NCI-H2196 (cell line): ENCODE results near the gene MARCHF10.
A peak's percentile ranks its signal among the peaks of the same experiment; 100 is the strongest.

Experiments used
- DNase-seq: peaks from one replicate; lab custom pipeline; 2025; ENCODE audit not compliant: unreplicated experiment; lab: John Stamatoyannopoulos, UW

MARCHF10 gene

GRCh38 chr17:62720126-62720850, 87.8 kb downstream of the MARCHF10 start:
- DNase-seq, result no peak

DNA sequence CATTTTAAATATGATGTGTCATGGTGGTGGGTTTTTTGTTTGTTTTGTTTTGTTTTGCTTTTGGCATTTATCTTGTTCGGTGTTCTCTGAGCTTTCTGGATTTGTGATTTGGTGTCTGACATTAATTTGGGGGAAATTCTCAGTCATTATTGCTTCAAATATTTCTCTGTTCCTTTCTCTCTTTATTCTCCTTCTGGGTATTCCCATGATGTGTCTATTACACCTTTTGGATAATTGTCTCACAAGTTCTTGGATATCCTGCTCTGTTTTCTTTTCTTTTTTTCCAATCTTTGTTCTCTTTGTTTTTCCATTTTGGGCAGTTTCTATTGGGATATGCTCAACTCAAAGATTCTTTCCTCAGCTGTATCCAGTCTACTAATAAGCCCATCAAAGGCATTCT, 88.5 kb downstream of the MARCHF10 start:
- no peak for DNase-seq

- DNase-seq, result no peak
Measured at GRCh38 chr17:62718429-62718828, 89.7 kb downstream of the MARCHF10 start.

GRCh38 chr17:62717889-62718288, 90.2 kb downstream of the MARCHF10 start:
- DNase-seq, result no peak

GRCh38 chr17:62717589-62717855, 90.6 kb downstream of the MARCHF10 start:
- DNase-seq, result no peak

DNA sequence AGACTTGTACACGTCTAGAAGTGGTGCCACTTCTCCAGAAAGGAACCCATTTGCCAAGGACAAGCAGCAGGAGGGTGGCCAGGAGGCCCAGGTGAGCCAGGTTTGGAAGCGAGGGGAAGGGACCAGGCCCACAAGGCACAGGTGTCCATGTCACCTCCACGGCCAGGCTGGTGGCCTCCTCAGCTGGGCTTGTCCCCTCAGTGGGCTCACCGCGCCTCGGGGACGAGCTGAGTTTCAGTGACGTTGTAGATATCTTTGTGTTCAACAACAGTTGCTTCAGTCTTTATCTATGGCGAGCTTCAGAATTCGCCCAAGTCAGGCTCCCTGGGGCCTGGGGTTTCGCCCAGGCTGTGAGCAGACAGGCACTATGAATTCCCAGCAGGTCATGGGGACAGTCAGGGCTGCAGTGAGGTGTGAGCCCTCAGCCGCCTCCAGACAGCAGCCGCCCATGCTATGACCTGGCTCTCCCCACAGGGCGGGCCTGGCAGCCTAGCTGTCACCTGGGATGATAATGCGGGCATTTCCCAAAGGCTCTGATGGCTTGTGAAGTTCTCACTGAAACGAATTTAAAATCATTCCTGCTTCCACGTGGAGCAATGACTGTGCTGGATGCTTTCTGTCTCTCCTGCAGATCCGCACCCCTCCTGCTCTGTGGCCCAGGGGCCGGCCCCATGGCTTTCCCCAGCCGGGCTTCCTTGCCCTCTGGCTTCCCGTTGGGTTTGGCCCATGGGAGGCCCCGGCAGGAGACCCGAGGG, 91.1 kb downstream of the MARCHF10 start:
- no peak for DNase-seq

DNA sequence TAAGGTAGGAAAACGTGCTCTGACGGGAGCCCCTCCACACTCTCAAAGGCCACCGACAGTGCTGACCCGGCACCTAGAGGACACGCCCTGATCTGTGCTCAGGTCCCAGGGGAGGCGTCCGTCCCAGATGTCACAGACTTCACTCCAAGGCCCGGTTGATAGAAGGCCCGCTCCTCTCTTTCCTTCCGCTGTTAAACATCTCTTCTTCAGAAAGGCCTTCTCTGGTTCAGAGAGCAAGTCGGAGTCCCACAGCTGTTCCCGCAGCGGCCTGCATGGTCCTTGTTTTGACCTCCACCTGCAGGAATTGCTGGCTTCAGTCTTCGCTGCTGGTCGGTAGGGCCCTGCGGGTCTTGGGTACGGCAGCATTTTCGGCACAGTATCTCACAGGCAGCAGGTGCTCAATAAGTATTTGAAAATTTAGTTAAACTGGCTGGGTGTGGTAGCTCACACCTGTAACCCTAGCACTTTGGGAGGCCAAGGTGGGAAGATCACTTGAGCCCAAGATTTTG, 92.2 kb downstream of the MARCHF10 start:
- no peak for DNase-seq

GRCh38 chr17:62714016-62714777, 93.9 kb downstream of the MARCHF10 start:
- DNase-seq, result no peak

GRCh38 chr17:62713086-62713881, 94.8 kb downstream of the MARCHF10 start:
- no peak for DNase-seq

DNA sequence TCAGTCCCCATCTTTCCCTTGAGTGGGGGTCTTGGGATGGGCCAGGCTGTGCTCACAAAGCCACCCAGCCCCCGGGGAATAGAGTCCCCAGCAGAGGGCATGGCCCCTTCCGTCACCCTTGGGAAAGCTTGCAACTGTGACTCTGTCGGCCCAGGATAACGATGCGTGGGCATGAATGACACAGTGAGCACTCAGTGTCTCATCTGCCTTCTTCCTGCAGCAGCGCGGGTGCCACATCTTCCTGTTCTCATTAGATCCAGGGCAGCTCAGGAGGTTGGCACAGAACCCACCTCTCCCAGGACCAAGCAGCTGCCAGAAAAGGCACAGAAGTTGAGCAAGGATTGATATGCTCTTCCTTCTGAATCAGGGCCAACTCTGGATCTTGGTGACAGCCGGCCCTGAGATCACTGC, 95.9 kb downstream of the MARCHF10 start:
- no peak for DNase-seq

DNA sequence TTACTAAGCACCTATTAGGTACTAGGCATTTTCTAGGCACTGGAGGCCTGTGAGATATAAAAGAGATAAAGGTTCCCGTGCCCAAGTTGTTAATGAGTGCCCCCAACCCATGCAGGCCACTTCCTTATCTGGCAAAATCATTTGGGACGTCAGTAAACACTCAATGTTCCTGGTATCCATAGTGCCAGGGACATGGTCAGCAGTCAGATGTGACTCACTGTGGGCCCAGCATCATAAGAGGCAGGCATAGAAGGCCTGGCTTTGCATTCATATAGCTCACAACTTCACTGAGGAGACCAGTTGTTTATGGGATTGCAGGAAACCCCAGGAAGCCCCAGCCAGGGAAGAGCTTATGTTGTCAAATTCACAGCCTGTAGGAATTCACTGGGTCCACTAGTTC, 99.5 kb downstream of the MARCHF10 start:
- no peak for DNase-seq

- DNase-seq, result no peak
Measured at GRCh38 chr17:62707425-62707739, 100.7 kb downstream of the MARCHF10 start.

DNA sequence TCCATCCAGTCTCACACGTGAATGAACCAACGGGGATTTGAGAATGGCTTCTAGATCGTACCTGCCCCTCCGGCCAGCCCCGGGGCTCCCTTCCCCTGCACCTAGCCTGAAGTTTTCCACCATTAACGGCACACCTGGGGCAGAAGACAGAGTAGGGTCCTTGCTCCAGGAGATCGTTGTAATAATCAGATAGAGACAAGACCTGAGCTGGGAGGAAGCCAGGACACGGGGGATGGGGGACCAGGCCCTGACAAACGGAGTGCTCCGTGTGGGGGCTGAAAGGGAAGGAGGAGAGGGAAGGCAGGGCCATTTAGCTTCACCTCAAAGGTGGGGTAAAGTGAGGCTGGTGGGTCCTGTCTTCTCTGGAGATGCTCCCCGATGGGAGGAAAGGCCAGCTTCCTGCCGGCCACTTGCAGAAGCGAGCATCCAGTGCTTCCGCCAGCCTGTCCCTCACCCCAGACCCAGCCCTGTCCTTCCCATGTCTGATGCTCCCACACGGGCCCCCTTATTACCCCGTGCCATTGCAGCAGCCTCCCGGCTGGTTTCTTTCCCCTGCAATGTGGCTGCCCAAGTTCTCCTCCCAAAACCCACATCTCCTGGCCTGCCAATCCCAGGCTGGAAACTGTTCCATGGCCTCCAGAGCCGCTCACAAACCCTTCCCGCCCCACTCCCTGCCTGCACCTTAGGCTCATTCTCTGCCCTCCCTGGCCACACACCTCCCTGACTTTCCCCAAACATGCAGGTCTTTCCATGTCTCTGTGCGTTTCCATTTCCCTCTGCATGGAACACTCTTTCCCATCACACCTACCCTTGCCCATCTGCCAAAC, 101.3 kb downstream of the MARCHF10 start:
- no peak for DNase-seq

- peak; percentile 47 for DNase-seq
Measured at GRCh38 chr17:62705778-62706597, 102.1 kb downstream of the MARCHF10 start.

- no peak for DNase-seq
Measured at GRCh38 chr17:62705156-62705777, 102.8 kb downstream of the MARCHF10 start.

DNA sequence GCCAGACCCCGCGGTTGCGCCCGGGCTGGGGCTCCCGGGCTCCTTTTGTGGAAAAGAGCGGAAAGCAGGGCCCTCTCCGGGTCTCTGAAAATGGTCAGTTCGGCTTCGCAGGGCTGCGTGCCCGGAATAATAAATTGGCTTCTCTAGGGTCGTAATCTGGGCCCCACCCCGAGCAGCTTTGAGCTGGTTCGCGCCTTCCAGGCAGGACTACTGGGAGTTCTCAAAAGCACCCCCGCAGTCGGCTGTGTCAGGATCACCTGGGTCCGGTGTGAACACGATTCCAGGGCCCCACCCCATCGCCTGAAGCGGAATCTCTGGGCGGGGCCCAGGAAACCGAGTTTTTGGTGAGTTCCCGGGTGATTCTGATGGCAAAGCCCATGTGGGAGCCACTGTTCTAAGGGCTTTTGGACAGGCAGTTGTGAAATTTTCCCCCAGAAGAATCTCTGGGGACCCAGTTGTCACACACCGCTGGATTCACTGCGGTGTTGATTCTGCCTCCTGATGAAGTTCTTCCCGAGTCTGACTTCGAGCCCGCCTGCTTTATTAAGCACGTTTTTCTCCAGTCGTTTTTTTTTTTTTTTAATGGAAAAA, 103.6 kb downstream of the MARCHF10 start:
- DNase-seq, result no peak

DNA sequence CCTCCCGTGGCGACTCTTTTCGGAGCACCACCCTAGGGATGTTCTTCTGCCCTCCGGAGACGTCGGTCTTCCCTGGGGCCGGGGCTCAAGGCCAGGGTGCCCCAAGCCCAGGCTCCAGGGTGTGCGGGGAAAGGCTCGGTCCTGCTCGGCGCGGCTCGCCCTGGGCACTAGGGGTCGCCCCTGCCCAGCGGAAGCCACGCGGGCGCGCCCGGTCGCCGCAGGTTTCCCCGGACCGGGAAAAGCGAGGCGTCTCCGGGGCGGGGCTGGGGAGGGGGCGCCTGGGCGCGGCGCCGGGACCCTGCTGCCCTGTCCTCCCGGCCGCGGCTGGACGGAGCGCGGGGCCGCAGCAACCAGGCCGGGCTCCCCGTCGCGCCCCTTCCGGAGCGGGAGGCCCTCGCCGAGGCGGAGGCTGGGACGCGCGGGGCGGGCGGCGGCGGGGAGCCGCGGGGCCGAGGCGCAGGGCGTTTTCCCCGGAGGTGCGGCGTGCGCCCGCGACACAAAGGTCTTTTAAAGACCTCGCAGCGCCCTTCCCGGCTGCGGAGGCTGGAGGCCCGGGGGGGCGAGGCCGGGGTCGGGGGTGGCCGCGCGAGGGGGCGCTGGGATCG, 104.2 kb downstream of the MARCHF10 start:
- DNase-seq, result peak; percentile 82

- DNase-seq, result peak; percentile 68
Measured at GRCh38 chr17:62703261-62703775, 104.8 kb downstream of the MARCHF10 start.
